Hypothalamus (tissue), 51 donors: ENCODE measurements around the gene NSUN6.

ENCODE experiments used
- DNase-seq, 51 donors: peaks; one replicate each; lab custom pipeline; 2025; lab: John Stamatoyannopoulos, UW

The NSUN6 gene, protein sequence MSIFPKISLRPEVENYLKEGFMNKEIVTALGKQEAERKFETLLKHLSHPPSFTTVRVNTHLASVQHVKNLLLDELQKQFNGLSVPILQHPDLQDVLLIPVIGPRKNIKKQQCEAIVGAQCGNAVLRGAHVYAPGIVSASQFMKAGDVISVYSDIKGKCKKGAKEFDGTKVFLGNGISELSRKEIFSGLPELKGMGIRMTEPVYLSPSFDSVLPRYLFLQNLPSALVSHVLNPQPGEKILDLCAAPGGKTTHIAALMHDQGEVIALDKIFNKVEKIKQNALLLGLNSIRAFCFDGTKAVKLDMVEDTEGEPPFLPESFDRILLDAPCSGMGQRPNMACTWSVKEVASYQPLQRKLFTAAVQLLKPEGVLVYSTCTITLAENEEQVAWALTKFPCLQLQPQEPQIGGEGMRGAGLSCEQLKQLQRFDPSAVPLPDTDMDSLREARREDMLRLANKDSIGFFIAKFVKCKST

GRCh38 chr10:18651324-18652007, at the start of gene NSUN6:
NSUN6 (minus strand) TSS chr10:18651587; CDS start chr10:18651203, 384 bp downstream.
- peak; percentile 54 to 93 (median 81) for DNase-seq

- no peak for DNase-seq
Observed at GRCh38 chr10:18699849-18700840, 48.8 kb upstream of the NSUN6 start.

- DNase-seq = no peak
Observed at GRCh38 chr10:18690541-18690940, 39.2 kb upstream of the NSUN6 start.

DNA sequence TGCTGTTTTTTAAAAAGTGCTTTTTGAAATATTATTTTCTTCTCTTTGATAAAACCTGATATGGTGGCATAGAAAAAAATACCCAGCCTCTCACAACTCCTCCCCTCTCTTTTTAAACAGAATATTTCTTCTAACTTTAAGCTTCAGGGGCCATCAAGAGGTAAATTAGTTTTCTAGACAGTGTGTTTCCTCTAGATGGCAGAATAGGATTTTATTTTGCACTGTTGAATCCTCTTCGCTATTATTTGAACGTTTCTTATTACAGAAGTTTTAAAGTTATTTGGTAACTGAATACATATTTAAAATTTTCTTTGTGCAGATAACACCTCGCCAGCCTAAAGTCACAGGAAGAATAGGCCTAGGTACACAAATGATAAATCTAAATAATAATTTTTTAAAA, 38.1 kb upstream of the NSUN6 start:
- DNase-seq = no peak

DNA sequence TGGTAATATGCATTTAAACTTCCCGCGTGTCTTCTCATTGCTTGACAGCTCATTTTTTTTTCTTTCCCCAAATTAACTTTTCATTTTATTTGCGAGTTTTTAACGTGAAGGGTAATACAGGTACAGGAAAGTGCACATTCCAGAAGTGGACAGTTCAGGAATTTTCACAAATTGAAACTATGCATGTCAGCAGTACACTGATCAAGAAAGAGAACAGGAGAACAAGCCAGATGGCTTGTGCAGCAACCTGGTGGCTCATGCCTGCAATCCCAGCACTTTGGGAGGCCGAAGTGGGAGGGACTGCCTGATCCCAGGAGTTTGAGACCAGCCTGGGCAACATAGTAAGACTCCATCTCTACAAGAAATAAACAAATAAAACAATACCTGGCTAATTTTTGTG, 36.3 kb upstream of the NSUN6 start:
- no peak for DNase-seq

DNA sequence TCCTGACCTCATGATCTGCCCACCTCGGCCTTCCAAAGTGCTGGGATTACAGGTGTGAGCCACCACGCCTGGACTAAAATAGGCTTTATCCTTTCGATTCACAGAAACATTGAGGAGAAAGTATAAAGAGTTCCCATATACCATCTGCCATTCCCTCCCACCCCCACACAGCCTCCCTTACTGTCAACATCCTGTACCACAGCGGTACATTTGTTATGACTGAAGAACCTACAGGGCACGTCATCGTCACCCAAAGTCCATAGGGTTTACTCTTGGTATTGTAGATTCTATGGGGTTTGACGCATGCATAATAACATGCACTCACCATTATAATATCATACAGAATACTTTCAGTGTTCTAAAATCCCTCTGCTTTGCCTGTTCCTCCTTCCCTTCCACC, 35.8 kb upstream of the NSUN6 start:
- no peak for DNase-seq

DNA sequence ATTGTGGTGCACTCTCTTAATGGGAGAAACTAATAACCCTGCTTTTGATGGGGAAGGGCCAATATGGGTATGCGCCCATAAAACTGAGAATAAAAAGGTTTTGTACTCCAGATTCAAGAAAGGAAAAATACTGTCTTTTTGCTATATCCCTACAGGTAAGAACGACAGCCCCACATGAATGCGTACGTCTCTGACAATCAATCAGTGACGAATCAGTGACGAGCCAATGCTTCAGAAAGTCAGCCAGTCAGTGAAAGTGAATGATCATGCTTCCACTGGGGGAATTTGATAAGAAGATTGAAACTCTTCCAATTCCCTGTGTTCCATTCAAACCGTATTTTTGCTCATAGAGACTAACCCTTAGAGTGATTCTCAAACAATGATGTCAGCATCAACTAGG, 34.2 kb upstream of the NSUN6 start:
- DNase-seq = no peak

- DNase-seq = no peak
Observed at GRCh38 chr10:18684953-18685352, 33.6 kb upstream of the NSUN6 start.

GRCh38 chr10:18684416-18684815, 33.0 kb upstream of the NSUN6 start:
- DNase-seq = no peak

DNA sequence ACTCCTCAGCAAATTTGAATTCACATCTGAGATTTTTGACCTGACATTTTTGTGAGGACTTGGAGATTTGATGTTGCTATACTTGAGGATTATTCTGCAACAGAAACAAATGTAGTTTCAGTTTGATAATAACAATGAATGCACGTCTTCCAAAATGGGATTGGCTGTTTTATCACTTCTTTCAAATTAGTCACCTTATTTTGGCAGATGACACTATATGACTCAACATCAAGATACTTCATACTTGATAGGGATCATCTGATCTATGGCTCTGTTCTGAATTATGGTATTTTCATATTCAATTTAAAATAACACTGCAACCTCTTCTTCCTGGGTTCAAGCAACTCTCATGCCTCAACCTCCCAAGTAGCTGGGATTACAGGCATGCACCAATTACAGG, 32.0 kb upstream of the NSUN6 start:
- no peak for DNase-seq

- DNase-seq = no peak
Observed at GRCh38 chr10:18681971-18682411, 30.6 kb upstream of the NSUN6 start.

DNA sequence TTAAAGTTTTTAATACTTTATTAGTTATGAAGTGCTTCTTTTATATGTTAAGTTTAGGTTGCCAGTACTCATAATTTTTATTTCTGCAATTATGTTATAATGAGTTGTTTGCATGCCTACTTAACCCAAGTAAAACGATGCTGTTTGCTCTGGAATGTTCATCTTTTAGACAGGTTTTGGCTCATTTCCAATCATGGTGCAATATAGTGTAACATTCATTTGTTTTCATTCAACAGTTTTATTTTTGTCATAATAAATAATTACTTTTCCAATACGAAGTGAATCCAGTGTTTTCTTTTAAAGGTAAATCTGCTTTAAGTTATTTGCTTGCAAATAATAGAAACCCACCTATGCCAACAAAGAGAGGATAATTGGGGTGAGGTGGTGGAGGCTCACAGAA, 30.0 kb upstream of the NSUN6 start:
- DNase-seq = no peak

GRCh38 chr10:18680754-18681153, 29.4 kb upstream of the NSUN6 start:
- no peak for DNase-seq

- no peak for DNase-seq
Observed at GRCh38 chr10:18675086-18675801, 23.9 kb upstream of the NSUN6 start.

DNA sequence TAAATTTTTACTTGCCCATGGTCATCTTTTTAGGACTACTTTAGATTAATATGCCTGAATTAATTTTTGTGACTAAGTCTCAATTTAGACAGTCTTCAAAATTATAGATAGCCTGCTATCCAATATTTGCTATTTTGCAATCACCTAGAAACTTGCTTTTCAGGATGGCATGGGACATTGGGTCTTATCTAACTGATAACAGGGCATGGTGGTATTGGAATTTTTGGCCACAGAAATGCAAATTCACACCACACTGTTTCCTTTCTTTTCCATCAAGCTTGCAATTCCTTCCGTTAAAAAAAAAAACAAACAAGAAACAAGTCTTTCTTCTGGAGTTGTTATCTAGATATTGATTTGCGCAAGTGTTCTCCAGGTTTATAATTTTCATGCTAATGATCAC, 16.6 kb upstream of the NSUN6 start:
- DNase-seq = no peak

GRCh38 chr10:18666810-18667209, 15.4 kb upstream of the NSUN6 start:
- DNase-seq = no peak

- DNase-seq = no peak
Observed at GRCh38 chr10:18665815-18666558, 14.6 kb upstream of the NSUN6 start.

- no peak for DNase-seq
Observed at GRCh38 chr10:18664841-18665478, 13.6 kb upstream of the NSUN6 start.
